ENCODE results near the gene XAGE5.
"Not testable (repeated sequence)": the region's sequence is repeated elsewhere in the genome, so short reads cannot be mapped to it uniquely, and the experiment has no call there.

The XAGE5 gene, protein sequence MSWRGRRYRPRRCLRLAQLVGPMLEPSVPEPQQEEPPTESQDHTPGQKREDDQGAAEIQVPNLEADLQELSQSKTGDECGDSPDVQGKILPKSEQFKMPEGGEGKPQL

DNA sequence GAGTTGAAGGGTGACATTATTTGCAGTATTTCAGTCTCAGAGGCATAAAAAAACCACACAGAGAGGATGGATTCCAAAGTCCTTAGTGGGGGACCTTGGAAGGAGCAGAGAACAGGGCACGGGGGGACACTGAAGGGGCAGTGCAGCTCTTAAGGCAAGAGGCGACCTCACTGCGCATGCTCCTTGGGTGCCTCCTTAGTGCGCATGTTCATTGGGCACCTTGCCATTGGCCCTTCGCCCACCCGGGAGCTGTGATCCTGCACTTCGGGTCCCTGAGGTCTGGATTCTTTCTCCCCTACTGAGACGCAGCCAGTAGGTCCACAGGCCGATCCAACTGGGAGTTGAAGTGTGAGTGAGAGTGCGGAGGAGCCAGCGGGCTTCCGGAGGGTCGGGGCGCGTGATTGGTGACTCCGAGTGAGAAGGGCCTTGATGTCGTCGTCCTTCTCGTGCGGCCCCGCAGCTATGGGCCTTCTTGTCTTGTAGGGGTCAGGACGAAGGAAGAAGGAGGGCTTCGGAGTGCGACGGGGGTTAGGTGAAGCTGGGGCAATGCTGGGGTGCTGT lies at the start of gene XAGE5:
Gene XAGE5 (plus strand): TSS at position 223 of the 561 bp plus-strand sequence. CDS start 1,280 bp downstream, outside the sequence.
- Histone ChIP-seq H3K9me3 (no peaks in the 10 kb centered on the region), H3K27me3 (no peaks in the 10 kb centered on the region), H3K36me3 (no peaks in the 10 kb centered on the region), H3K4me3 (ENCODE audit: low read depth in 1 of 2, low read length in 1 of 2) (no peak within 1 kb of the TSS), H3K4me1 (ENCODE audit: control insufficient read depth in 1 of 2, insufficient read depth in 1 of 2, low read depth in 1 of 2, low read length in 1 of 2) (no peaks in the 10 kb centered on the region), H3K27ac (no peak within 1 kb of the TSS)
- TF ChIP-seq, protein P1, sequence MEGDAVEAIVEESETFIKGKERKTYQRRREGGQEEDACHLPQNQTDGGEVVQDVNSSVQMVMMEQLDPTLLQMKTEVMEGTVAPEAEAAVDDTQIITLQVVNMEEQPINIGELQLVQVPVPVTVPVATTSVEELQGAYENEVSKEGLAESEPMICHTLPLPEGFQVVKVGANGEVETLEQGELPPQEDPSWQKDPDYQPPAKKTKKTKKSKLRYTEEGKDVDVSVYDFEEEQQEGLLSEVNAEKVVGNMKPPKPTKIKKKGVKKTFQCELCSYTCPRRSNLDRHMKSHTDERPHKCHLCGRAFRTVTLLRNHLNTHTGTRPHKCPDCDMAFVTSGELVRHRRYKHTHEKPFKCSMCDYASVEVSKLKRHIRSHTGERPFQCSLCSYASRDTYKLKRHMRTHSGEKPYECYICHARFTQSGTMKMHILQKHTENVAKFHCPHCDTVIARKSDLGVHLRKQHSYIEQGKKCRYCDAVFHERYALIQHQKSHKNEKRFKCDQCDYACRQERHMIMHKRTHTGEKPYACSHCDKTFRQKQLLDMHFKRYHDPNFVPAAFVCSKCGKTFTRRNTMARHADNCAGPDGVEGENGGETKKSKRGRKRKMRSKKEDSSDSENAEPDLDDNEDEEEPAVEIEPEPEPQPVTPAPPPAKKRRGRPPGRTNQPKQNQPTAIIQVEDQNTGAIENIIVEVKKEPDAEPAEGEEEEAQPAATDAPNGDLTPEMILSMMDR (IDR thresholded peaks at IDR 0.05) = no peak

DNA sequence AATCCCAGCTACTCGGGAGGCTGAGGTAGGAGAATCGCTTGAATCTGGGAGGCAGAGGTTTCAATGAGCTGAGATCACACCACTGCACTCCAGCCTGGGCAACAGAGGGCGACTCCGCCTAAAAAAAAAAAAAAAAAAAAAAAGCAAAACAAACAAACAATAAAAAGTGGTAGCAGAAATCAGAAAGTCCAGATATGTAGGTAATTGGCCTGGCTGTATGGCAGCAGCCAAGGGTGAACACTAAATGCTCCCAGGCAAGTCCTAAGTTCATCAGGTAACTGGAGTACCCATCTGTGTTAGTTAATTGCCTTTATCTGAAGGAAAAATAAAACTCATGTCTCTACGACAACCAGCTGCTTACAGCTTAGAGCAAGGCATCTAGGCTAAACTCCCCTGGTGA lies 45.1 kb upstream of the XAGE5 start:
- not testable (repeated sequence) for H3K36me3 ChIP-seq; H3K4me1 ChIP-seq (ENCODE audit: control insufficient read depth in 1 of 2, insufficient read depth in 1 of 2, low read depth in 1 of 2, low read length in 1 of 2); H3K27ac ChIP-seq; H3K27me3 ChIP-seq; H3K9me3 ChIP-seq; H3K4me3 ChIP-seq (ENCODE audit: low read depth in 1 of 2, low read length in 1 of 2)

GRCh38 chrX:52773504-52773903 lies 37.6 kb upstream of the XAGE5 start:
- not testable (repeated sequence) for H3K4me1 ChIP-seq (ENCODE audit: control insufficient read depth in 1 of 2, insufficient read depth in 1 of 2, low read depth in 1 of 2, low read length in 1 of 2); H3K27ac ChIP-seq; H3K27me3 ChIP-seq; H3K4me3 ChIP-seq (ENCODE audit: low read depth in 1 of 2, low read length in 1 of 2); H3K9me3 ChIP-seq; H3K36me3 ChIP-seq

- not testable (repeated sequence) for H3K4me1 ChIP-seq (ENCODE audit: control insufficient read depth in 1 of 2, insufficient read depth in 1 of 2, low read depth in 1 of 2, low read length in 1 of 2); H3K27me3 ChIP-seq; H3K36me3 ChIP-seq; H3K4me3 ChIP-seq (ENCODE audit: low read depth in 1 of 2, low read length in 1 of 2); H3K9me3 ChIP-seq; H3K27ac ChIP-seq
These were observed 13.8 kb upstream of the XAGE5 start, which contains the start of gene SPANXN5 for GRCh38 chrX:52797327-52797726. TSS of gene SPANXN5 (minus strand) at chrX:52797427. CDS start at chrX:52797348, 79 bp downstream.

- H3K9me3 ChIP-seq; H3K27ac ChIP-seq; H3K36me3 ChIP-seq; H3K4me1 ChIP-seq (ENCODE audit: control insufficient read depth in 1 of 2, insufficient read depth in 1 of 2, low read depth in 1 of 2, low read length in 1 of 2); H3K4me3 ChIP-seq (ENCODE audit: low read depth in 1 of 2, low read length in 1 of 2); H3K27me3 ChIP-seq: not testable (repeated sequence)
These were observed 6.2 kb upstream of the XAGE5 start for GRCh38 chrX:52804876-52805275.

- Histone ChIP-seq H3K4me1 (ENCODE audit: control insufficient read depth in 1 of 2, insufficient read depth in 1 of 2, low read depth in 1 of 2, low read length in 1 of 2) (no peaks in the 10 kb centered on the region), H3K36me3 (no peaks in the 10 kb centered on the region), H3K9me3 (no peaks in the 10 kb centered on the region), H3K27me3 (no peaks in the 10 kb centered on the region), H3K27ac (no peak overlapping the region), H3K4me3 (ENCODE audit: low read depth in 1 of 2, low read length in 1 of 2) (no peak overlapping the region)
- TF ChIP-seq, protein P1 (IDR thresholded peaks at IDR 0.05) = no peak
These were observed 8.7 kb downstream of the XAGE5 start for GRCh38 chrX:52819788-52820187.

GRCh38 chrX:52821079-52821760 lies 10.1 kb downstream of the XAGE5 start:
- no peaks in the 10 kb centered on the region for H3K4me1 ChIP-seq (ENCODE audit: control insufficient read depth in 1 of 2, insufficient read depth in 1 of 2, low read depth in 1 of 2, low read length in 1 of 2)
- no peaks in the 10 kb centered on the region for H3K27me3 ChIP-seq
- TF ChIP-seq, protein P1 (IDR thresholded peaks at IDR 0.05) = no peak
- no peaks in the 10 kb centered on the region for H3K9me3 ChIP-seq
- H3K36me3 ChIP-seq = no peaks in the 10 kb centered on the region
- no peak overlapping the region for H3K4me3 ChIP-seq (ENCODE audit: low read depth in 1 of 2, low read length in 1 of 2)
- H3K27ac ChIP-seq = no peak overlapping the region

All from neutrophil (primary cell).